Measurements from ENCODE around the gene RPS16.

Gene RPS16

GRCh38 chr19:39406656-39407409 lies 28.9 kb downstream of the RPS16 start, which contains the start of gene ZFP36 (continued):
- no peak for TF ChIP-seq ZNF274 (IDR thresholded peaks at IDR 0.05; ENCODE audit: low read length)
- no peak for TF ChIP-seq ZNF274 (tag by site-specific recombination; IDR thresholded peaks at IDR 0.05; ENCODE audit: borderline replicate concordance)
- TF ChIP-seq FEZF1 (tag by site-specific recombination; IDR thresholded peaks at IDR 0.05): no peak
- no peak for TF ChIP-seq SCRT1 (tag by site-specific recombination; IDR thresholded peaks at IDR 0.05; ENCODE audit: borderline replicate concordance)
- no peak for TF ChIP-seq ZFP3 (tag by site-specific recombination; IDR thresholded peaks at IDR 0.05; ENCODE audit: low read depth)
- no peak for TF ChIP-seq TRIM28 (IDR thresholded peaks at IDR 0.05; ENCODE audit: borderline replicate concordance, low read length)
- peak; percentile 96 for TF ChIP-seq ZFP37 (tag by site-specific recombination; IDR thresholded peaks at IDR 0.05)
- TF ChIP-seq, protein P1, sequence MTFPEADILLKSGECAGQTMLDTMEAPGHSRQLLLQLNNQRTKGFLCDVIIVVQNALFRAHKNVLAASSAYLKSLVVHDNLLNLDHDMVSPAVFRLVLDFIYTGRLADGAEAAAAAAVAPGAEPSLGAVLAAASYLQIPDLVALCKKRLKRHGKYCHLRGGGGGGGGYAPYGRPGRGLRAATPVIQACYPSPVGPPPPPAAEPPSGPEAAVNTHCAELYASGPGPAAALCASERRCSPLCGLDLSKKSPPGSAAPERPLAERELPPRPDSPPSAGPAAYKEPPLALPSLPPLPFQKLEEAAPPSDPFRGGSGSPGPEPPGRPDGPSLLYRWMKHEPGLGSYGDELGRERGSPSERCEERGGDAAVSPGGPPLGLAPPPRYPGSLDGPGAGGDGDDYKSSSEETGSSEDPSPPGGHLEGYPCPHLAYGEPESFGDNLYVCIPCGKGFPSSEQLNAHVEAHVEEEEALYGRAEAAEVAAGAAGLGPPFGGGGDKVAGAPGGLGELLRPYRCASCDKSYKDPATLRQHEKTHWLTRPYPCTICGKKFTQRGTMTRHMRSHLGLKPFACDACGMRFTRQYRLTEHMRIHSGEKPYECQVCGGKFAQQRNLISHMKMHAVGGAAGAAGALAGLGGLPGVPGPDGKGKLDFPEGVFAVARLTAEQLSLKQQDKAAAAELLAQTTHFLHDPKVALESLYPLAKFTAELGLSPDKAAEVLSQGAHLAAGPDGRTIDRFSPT (tag by site-specific recombination; IDR thresholded peaks at IDR 0.05): peak; percentile 74
- 0 out of 2 replicates have a peak, but pooled peaks have one; percentile 24 for TF ChIP-seq ZNF623 (tag by site-specific recombination; IDR thresholded peaks at IDR 0.05)
- TF ChIP-seq, protein P2, sequence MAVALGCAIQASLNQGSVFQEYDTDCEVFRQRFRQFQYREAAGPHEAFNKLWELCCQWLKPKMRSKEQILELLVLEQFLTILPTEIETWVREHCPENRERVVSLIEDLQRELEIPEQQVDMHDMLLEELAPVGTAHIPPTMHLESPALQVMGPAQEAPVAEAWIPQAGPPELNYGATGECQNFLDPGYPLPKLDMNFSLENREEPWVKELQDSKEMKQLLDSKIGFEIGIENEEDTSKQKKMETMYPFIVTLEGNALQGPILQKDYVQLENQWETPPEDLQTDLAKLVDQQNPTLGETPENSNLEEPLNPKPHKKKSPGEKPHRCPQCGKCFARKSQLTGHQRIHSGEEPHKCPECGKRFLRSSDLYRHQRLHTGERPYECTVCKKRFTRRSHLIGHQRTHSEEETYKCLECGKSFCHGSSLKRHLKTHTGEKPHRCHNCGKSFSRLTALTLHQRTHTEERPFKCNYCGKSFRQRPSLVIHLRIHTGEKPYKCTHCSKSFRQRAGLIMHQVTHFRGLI (tag by site-specific recombination; IDR thresholded peaks at IDR 0.05): peak; percentile 93
- TF ChIP-seq ZBTB8A (tag by site-specific recombination; IDR thresholded peaks at IDR 0.05): peak; percentile 71
- TF ChIP-seq ZNF140 (tag by site-specific recombination; IDR thresholded peaks at IDR 0.05): no peak
- no peak; the same call in 1 of the 2 replicates for TF ChIP-seq ZSCAN4 (tag by site-specific recombination; IDR thresholded peaks at IDR 0.05)
- TF ChIP-seq KLF1 (tag by site-specific recombination; IDR thresholded peaks at IDR 0.05): peak; percentile 80
- TF ChIP-seq KLF8 (tag by site-specific recombination; IDR thresholded peaks at IDR 0.05): peak; percentile 78
- no peak for TF ChIP-seq ZNF670 (tag by site-specific recombination; IDR thresholded peaks at IDR 0.05; ENCODE audit: low read depth)
- TF ChIP-seq ZXDB (tag by site-specific recombination; IDR thresholded peaks at IDR 0.05): peak; percentile 76; the same call in 1 of the 2 replicates
- peak; percentile 72; the same call in 1 of the 2 replicates for TF ChIP-seq ZFP69B (tag by site-specific recombination; IDR thresholded peaks at IDR 0.05)
- no peak for TF ChIP-seq ZNF626 (tag by site-specific recombination; IDR thresholded peaks at IDR 0.05)
- TF ChIP-seq, protein P3, sequence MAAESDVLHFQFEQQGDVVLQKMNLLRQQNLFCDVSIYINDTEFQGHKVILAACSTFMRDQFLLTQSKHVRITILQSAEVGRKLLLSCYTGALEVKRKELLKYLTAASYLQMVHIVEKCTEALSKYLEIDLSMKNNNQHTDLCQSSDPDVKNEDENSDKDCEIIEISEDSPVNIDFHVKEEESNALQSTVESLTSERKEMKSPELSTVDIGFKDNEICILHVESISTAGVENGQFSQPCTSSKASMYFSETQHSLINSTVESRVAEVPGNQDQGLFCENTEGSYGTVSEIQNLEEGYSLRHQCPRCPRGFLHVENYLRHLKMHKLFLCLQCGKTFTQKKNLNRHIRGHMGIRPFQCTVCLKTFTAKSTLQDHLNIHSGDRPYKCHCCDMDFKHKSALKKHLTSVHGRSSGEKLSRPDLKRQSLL (tag by site-specific recombination; IDR thresholded peaks at IDR 0.05): no peak
- TF ChIP-seq ZNF654 (tag by site-specific recombination; IDR thresholded peaks at IDR 0.05; ENCODE audit: low read depth): no peak
- no peak for TF ChIP-seq ZNF585B (tag by site-specific recombination; IDR thresholded peaks at IDR 0.05)
- TF ChIP-seq BCL11A (tag by site-specific recombination; IDR thresholded peaks at IDR 0.05; ENCODE audit: low read depth): peak; percentile 35; the same call in 1 of the 2 replicates
- peak; percentile 86 for TF ChIP-seq GLIS2 (tag by site-specific recombination; IDR thresholded peaks at IDR 0.05)
- no peak for TF ChIP-seq ZNF571 (tag by site-specific recombination; IDR thresholded peaks at IDR 0.05)
- no peak for TF ChIP-seq ZNF830 (tag by site-specific recombination; IDR thresholded peaks at IDR 0.05; ENCODE audit: low read depth)
- TF ChIP-seq ZNF423 (tag by site-specific recombination; IDR thresholded peaks at IDR 0.05): peak; percentile 66; the same call in 1 of the 2 replicates
- TF ChIP-seq ZBTB21 (tag by site-specific recombination; IDR thresholded peaks at IDR 0.05): no peak; the same call in 1 of the 2 replicates
- TF ChIP-seq, protein P4, sequence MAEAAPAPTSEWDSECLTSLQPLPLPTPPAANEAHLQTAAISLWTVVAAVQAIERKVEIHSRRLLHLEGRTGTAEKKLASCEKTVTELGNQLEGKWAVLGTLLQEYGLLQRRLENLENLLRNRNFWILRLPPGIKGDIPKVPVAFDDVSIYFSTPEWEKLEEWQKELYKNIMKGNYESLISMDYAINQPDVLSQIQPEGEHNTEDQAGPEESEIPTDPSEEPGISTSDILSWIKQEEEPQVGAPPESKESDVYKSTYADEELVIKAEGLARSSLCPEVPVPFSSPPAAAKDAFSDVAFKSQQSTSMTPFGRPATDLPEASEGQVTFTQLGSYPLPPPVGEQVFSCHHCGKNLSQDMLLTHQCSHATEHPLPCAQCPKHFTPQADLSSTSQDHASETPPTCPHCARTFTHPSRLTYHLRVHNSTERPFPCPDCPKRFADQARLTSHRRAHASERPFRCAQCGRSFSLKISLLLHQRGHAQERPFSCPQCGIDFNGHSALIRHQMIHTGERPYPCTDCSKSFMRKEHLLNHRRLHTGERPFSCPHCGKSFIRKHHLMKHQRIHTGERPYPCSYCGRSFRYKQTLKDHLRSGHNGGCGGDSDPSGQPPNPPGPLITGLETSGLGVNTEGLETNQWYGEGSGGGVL (tag by site-specific recombination; IDR thresholded peaks at IDR 0.05): peak; percentile 85
- TF ChIP-seq SCRT2 (tag by site-specific recombination; IDR thresholded peaks at IDR 0.05): no peak
- TF ChIP-seq ZNF26 (tag by site-specific recombination; IDR thresholded peaks at IDR 0.05): no peak
